Measurements from ENCODE around the gene PINK1.

DNA sequence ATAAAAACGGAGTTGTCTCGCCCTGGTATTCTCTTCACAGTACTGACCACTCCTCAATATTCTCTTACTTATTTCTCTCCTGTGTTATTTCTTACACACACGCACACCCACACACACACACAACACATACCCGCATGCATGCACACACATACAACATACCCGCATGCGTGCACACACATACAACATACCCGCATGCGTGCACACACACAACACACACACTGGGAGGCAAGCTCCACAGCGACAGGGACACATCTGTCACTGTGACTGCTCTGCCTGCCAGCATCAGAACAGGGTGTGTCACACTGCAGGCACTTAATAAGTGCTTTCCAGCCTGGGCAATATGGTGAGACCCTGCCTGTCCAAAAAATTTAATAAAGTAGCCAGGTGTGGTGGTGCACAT is 48.7 kb downstream of the PINK1 start:
- no peak for TF ChIP-seq GATA3 (IDR thresholded peaks at IDR 0.05; ENCODE audit: low read depth, low read length)
- TF ChIP-seq GATA2 (IDR thresholded peaks at IDR 0.05; ENCODE audit: low read depth, low read length) = no peak

All from SH-SY5Y (cell line).